Activated T-cell treated with anti-CD3 and anti-CD28 coated beads for 1 hour (primary cell): Measurements from ENCODE around the gene APOD.

Experiments
- DNase-seq: peaks from one replicate; pipeline ENCODE4 v3.0.0-alpha.2; 2020; ENCODE audit warnings: low read depth

APOD gene

DNA sequence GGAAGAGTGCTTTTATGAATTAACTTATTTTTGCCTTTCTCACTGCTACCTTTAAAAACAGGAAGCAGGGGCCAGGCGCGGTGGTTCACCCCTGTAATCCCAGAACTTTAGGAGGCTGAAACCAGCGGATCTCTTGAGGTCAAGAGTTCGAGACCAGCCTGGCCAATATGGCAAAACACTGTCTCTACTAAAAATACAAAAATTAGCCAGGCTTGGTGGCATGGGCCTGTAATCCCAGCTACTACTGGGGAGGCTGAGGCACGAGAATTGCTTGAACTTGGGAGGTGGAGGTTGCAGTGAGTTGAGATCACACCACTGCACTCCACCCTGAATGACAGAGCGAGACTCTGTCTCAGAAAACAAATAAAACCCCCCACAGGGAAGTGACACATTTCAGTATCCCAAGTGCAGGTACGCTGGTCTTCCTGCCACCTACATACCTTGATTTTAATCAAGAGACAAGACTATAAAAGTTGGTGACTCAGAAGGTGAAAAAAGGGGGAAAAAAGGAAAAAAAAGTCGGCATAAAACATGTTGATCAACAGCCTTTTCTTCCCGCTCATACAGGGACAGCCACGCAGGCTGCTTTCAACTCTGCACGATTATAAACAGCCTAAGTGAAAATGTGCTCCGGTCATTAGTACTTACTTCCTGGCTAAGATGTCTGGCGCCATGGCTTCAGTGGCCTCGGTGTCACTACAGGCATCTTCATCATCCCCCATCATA lies 59.4 kb downstream of the APOD start:
- no peak for DNase-seq

DNA sequence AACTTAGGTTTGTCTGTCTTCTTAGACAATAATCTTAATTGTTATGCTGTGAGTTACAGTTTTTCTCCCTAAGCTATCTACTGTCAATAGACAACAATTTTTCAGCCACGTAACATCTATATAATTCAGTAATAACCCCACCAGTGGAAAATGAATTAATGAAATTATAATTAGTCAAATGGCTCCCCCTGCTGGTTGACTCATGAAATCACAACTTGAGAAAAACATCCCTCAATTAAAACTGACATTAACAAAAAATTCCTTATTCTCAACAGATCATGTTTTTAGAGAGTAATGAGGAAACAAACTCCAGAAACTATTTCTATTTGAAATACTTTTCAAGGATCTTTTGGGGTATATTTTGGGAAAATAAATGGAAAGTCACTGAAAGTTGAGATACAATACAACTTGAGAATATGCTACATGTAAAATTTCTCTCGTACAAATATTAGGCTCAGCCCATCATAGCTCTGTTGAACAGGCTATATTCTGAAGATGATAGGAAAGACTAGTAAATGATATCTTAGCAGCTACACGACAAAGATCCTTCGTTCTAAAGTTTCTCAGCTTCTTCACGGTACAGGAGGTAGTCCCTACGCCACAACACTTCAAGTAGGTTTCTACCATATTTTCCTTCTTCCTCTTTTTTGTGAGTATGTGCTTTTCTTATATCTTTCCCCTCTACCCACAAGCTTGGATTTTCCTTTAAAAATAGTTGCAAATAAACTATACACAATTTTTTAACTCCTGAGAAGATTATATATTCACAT lies 61.3 kb downstream of the APOD start:
- DNase-seq = peak; percentile 35
